IPS-NIHi11 (cell line): Measurements from ENCODE around the gene ITSN2.

Experiments used
- DNase-seq: peaks from one replicate; pipeline ENCODE4 v3.0.0; 2012; ENCODE audit warnings: mixed read lengths, low spot score

Gene ITSN2

GRCh38 chr2:24269265-24269664, 91.1 kb downstream of the ITSN2 start:
- no peak for DNase-seq

GRCh38 chr2:24265212-24265611, 95.1 kb downstream of the ITSN2 start:
- DNase-seq = no peak

GRCh38 chr2:24262421-24262970, 97.8 kb downstream of the ITSN2 start:
- no peak for DNase-seq

GRCh38 chr2:24261441-24261840, 98.9 kb downstream of the ITSN2 start:
- DNase-seq = no peak

GRCh38 chr2:24259316-24259715, 101.0 kb downstream of the ITSN2 start:
- DNase-seq = no peak

- DNase-seq = no peak
Measured at GRCh38 chr2:24258718-24259117, 101.6 kb downstream of the ITSN2 start.

DNA sequence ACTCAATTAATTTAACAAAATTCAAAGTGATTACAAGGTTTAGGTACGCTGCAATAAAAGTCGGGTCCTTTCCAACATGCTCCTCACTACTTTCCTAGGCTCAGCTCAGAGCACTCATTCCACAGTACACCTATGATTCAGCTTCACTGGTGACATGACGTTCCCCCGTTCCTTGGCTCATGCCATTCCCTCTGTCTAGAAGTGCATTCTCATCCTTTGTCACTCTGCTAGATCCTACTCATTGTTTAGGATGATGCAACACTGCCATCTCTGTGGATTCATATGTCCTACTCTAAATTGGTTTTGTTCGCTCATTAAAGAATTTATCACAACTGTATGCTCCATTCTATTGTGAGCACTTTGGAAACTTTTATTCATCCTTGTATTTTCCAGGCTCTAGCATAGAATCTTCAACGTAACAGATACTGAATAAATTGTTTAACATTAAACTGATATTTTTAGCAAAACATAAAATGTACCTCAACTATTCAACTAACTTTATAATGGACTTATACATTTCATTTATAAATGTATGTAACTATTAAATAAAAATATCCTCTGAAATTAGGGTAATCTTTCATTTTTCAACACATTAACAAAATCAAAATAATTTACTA, 106.9 kb downstream of the ITSN2 start:
- DNase-seq = no peak

GRCh38 chr2:24247592-24247991, 112.7 kb downstream of the ITSN2 start:
- DNase-seq = no peak

DNA sequence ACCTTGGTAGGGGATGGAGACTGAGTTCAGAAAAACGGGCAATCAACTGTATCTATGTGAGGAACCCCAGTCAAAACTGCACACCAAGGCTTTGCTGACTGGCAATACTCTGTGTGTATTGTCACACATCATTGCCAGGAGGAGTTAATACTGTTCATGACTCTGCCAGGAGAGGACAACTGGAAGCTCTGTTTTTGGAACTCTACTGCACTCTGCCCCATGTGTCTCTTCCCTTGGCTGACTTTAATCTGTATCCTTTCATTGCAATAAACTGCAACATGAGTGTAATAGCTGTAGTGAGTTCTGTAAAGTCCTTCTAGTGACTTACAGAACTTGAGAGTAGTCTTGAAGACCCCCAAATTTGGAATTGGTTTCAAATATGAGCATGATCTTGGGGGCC, 113.2 kb downstream of the ITSN2 start:
- DNase-seq = no peak

DNA sequence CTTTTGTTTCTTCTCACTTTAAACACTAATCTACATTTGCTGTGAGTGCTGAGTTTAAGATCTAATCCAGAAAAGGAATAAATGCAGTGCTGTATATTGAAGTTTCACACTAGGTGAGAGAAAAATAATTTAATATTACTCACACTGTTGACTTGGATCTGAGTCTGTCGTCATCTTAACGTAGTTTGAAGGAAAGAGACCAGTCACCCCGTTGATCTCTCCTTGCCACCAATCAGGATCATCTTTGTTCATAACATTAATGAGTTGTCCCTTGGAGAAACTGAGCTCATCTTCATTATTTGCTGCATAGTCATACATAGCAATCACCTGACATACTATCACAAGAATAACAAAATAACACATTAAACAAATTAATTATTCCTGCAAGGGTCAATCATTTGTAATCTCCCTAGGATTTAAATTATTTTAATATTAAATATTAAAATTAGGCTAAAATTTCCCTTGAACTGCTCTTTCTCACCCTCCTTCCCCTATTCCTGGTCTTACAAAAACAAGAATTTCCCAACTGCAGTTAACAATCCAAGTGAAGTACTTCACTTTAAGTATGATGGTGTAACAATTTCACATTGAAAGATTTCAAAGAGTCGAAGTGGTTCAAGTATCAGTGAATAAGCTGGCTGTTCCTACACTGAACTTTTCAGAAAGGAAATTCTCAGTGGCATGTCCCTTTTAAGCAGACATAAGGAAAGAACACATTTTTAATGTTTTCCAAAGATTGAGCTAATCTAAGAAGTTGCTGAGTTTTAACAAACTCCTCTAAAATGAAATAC, 114.2 kb downstream of the ITSN2 start:
- DNase-seq = no peak

DNA sequence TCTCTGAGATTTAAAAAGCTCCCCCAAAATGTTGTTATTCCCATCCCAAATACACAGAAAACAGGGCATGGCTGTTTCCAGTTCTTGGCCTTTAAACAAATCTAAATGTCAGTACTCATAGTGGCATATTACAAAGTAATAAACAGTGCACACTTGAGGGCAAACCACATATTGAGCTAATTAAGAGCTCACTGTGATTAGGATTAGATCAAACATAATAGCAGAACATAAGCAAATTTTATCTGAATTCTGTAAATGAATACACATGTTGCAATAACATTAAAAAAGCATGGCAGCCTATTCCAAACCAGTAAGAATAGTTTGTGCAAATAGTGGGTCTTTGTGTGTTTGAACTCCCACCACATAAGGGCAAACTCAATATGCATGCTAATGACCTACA, 118.8 kb downstream of the ITSN2 start:
- DNase-seq = no peak

DNA sequence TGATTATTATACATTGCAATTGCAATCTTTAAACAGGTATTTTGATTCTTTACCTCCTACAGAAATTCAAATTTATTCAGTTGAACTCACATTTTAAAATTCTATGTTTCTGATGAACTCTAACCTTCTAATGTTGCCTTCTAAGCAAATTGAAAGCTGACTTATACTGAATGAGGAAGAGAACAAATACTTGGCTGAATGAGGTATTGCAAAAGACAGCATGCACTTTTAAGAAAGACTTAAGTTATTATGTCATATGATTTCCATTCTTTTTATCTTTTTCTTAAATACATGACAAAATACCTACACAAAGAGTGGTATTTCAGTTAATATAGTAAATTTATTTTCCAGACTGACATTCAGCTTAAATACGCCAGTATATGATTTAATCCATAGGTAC, 120.8 kb downstream of the ITSN2 start:
- DNase-seq = no peak

- no peak for DNase-seq
Measured at GRCh38 chr2:24238158-24238557, 122.2 kb downstream of the ITSN2 start.

GRCh38 chr2:24237313-24237712, 123.0 kb downstream of the ITSN2 start:
- no peak for DNase-seq

DNA sequence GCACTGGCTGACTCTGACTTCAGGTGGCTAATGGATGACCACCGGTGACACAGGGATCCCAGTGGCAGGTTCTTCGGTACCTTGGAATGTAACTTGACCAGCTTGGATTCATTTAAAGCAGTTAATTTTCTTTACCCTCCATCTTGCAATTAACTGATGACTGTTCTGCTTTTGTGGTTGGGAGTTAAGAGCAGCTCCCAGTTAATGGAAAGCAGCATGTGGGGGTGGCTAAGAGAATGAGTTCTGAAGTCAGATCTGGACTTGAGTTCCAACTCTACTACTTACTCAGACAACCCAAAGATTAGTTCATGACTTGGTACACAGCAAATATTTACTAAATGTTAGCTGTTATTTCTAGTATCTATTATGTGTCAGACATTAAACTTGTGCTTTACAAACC, 127.0 kb downstream of the ITSN2 start:
- DNase-seq = no peak

DNA sequence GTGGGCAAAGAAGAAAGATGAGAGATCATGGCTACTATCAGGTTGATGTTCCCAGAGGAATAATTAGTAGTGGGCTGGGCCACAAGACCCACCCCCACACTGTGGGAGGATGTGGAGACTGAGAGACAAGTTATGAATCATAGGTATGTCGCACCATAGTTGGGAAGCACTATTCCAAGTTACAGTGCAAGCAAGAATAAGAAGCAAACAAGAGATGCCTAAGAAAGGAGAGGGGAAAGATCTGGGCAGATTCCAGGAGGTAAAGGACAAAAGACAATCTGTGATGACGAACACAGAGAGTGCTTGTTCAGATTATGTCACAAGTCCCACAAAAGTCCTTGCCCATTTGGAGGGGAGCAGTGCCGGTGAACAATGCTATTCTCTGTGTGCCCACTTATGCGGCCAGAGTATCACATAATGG, 128.9 kb downstream of the ITSN2 start:
- DNase-seq = no peak

- no peak for DNase-seq
Measured at GRCh38 chr2:24228470-24228869, 131.9 kb downstream of the ITSN2 start.

GRCh38 chr2:24225499-24226242, 134.7 kb downstream of the ITSN2 start:
- DNase-seq = no peak

DNA sequence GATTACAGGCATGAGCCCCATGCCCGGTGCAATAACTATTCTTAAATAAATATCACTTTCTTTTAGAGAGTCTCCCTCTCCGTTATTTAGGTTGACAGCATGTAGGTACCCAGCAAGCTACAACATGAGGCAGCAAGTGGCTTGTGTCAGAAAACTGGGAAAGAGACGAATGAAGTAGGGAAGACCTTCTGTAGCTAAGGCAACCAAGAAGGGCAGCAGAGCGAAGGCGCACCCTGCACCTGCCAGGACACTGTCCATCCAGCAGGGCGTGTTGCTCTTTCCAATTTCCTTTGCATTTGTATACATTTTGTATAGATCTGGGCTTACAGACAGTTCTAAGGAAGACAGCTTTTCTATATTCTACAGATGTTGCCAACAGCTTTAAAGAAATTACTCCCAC, 137.4 kb downstream of the ITSN2 start:
- no peak for DNase-seq

DNA sequence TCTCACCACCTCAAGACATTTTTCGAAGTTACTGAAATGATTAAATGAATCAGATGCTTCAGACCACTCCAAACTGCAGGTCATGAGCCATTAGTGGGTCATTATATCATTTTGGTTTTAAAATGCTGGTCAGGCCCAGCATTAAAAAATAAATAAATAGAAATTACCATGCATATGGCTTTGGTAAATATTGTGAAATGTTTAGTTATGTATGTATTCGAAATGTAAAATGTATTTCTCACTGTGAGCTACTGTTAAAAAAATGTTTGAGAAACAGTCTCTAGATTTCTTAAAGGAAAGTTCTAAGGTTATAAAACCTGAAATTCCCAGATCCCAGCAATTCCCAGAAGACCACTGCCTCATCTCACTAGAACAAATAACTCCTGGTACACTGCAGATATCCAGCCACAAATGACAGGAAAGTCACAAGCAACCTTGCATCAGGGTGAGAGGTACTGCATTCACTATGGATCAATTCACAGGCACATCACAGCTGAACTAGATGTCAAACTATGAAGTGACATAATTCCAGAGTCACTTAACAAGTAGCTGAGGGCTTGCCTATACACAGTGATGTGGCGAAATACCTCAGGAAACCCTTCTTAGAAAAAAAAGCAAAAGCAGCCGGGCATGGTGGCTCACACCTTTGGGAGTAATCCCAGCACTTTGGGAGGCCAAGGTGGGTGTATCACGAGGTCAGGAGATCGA, 138.8 kb downstream of the ITSN2 start:
- no peak for DNase-seq

- DNase-seq = no peak
Measured at GRCh38 chr2:24220554-24221291, 139.6 kb downstream of the ITSN2 start.
